Stimulated activated CD8-positive, alpha-beta memory T cell treated with anti-CD3 and anti-CD28 coated beads, Interleukin-4, amount 100 ng/mL, for 1 hour (primary cell): ENCODE results near the gene AQP1.

ENCODE experiments used
- DNase-seq, 2 donors: peaks; one replicate each; pipeline ENCODE4 v3.0.0-alpha.2; 2020; ENCODE audit warnings: low read depth in 2 of 2, low spot score in 1 of 2

AQP1 gene

DNA sequence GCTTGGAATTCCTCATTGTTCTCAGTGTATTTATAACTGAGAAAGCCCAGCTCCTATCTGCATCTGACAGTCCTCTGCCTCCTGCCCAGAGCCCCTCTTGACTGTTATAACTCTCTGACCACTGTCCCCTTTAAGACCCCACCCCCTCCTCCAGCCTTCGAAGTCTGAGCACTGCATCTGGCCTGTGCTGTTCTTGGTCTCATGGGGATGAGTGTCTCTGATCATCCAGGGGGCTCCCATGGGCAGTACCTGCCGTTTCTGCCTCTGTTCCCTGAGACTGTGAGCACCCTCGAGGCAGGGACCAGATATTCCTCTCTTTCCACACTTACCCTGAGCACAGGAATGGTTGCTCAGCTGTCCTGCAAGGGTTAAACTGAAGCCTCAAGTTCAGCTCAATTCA, 59.8 kb downstream of the AQP1 start:
- DNase-seq: no peak

DNA sequence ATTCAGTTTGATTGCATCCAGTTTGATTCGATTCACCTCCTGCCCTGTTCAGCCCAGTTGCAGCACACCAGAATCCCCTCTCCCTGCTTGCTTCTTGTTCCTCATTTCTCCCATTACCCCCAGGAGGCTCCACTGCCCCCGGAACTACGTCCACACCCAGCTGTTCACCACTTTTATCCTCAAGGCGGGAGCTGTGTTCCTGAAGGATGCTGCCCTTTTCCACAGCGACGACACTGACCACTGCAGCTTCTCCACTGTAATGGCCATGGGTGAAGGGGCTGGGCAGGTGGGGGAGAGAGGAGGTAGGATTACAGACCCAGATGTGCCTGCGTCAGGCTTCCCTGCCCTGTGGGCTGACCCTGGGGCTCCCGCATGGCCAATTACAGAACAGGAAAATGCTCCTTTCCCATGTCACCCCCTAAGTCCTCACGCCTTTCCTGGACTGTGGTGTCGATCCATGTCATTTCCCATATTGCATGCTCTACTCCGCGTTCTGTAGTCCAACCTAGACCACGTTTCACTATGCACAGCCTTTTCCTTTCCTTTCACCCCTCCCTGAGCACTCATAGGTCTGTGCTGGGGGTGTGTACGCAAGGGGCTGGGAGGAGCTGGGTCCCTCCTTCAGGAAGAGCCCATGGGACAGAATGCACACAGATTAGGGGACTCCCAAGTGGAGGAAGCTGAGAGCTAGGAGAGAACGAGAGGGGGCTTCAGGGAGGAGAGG, 60.3 kb downstream of the AQP1 start:
- no peak for DNase-seq

DNA sequence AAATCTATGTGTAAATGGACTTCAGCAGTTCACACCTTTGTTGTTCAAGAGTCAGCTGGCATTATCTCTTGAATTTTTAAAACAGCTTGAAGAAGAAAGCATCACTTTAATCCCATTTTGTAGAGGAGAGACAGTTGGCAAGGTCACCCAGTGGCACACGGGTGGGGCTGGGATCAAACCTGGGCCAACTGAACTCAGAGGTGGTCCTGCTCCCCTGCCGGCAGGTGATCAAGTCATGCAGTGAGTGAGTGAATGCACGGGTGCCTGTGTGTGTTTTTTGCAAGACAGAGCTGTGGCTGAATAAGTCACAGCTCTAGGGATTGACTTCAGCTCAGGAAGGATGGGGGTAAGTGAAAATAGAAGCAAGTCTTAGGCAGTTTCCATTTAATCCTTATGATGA, 61.6 kb downstream of the AQP1 start:
- DNase-seq: no peak

DNA sequence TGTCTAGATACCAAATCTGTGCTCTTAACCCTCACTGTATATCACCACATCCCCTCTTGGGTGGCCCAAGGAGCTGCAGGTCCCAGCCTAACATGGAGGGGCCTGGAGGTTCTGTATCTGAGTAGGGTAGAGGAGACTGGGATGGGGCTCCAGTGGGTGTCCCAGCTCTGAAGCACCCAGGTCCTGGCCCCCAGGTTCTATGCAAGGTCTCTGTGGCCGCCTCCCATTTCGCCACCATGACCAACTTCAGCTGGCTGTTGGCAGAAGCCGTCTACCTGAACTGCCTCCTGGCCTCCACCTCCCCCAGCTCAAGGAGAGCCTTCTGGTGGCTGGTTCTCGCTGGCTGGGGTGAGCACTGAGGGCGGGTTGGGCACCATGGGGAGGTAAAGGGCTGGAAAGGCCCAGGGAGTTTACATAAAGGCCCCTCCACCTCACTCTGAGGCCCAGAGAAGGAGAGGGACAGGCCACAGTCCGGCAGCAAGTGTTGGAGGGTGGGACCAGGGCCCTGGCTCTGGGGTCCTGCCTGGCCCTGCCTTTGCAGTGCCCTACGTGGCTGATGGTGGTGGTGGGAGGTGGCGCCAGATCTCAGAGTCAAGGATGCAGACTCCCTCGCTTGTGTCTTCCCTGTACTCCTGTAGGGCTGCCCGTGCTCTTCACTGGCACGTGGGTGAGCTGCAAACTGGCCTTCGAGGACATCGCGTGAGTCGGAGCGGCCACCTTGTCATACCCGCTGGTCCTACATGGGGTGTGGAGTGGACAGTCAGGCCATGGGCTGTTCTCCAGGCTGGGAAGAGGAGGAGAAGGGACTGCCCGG, 62.3 kb downstream of the AQP1 start:
- no peak for DNase-seq

DNA sequence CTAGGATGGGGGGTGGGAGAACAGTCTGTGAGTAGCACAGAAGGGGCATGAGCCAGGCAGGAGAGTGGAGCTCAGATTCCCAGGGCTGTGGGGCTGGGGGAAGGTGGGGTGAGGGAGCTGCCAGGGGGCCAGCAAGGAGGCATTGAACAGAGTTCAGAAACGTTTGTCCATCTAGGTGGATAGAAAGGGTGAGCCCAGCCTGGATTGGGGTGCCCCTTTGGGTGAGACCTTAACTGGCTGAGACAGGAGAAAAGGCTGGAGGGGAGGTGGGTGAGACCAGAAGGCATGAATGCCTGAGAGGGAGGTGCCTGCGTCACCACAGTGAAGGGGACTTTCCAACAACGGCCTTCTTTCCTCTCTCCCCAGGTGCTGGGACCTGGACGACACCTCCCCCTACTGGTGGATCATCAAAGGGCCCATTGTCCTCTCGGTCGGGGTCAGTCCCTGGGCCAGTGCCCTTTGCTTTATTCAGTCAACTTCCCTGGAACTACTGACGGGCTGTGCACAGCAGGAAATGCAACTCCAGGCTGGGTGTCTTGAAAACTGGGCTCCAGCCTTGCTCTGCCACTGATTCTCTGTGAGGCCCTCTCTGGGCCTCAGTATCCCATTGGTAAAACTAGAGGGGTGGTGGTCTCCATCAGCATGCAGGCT, 63.1 kb downstream of the AQP1 start:
- DNase-seq: no peak
